Stimulated activated CD8-positive, alpha-beta memory T cell treated with anti-CD3 and anti-CD28 coated beads, Interleukin-15, amount 100 ng/mL, for 4 hours (primary cell): ENCODE data around the gene REV1.
"Not testable (repeated sequence)": the region's sequence is repeated elsewhere in the genome, so short reads cannot be mapped to it uniquely, and the experiment has no call there.

Source experiments
- DNase-seq, 2 donors: peaks; one replicate each; pipeline ENCODE4 v3.0.0-alpha.2; 2020; ENCODE audit warnings: low read depth in 2 of 2

Gene REV1

DNA sequence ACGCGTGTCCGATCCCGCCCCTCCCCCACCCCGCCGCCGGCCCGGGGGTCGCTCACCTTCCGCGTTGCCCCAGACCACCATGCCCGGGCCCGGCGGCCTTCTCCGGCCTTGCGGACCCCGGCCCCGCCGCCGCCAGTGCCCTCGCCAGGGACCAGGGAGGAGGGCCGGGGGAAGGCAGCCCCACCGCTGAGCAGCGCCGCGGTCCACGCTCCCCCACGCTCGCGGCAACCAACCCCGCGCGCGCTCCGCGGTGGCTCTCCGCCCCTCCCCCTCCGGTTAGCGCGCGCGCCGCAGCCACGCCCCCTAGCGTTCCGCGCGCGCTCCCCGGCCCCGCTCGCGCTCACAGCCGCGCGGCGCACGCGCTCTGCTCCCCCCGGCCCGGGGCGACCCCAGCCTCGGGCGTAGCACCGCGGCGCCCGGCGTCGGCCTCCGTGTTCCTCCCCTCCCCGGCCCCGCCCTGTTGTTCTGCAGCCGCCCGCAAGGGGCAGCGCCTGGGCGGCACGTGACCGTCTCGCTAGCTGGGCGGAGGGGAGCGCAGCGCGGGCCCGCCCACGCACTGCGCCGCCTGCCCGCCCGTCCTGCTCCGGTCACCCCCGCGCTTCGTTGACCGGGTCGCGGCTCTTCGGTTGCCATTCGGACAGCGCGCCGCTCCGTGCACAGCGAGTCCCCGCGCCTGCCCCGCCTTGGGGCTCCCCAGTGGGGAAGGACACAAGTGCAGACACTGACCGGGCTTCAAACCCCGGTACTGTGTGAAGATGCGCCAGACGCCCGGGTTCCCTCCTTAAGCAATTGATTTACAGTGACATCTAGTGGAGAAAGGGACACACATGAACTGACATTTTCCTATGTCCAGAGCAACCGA is at the start of gene REV1:
REV1 (minus strand) TSS at position 257 of the 862 bp plus-strand sequence. CDS start 25,042 bp downstream, outside the sequence.
- peak; percentile 83 to 90 for DNase-seq

DNA sequence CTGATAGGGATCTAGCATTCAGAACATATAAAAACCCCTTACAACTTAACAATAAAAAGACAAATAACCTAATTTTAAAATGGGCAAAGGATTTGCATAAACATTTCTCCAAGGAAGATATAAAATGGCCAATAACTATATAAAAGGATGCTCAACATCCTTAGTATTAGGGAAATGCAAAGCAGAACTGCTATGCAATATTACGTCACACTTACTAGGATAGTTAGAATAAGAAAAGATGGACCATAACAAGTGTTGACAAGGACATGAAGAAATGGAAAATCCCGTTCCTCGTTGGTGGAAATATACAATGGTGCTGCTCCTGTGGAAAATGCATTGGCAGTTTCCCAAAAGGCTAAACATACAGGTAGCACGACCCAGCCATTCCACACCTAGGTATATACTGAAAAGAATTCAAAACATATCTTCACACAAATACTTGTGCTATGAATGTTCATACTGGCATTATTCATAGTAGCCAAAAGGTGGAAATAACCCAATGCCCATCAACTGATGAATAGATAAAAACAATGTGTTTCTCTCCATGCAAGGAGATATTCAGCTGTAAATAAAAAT is 48.2 kb upstream of the REV1 start:
- no peak for DNase-seq

DNA sequence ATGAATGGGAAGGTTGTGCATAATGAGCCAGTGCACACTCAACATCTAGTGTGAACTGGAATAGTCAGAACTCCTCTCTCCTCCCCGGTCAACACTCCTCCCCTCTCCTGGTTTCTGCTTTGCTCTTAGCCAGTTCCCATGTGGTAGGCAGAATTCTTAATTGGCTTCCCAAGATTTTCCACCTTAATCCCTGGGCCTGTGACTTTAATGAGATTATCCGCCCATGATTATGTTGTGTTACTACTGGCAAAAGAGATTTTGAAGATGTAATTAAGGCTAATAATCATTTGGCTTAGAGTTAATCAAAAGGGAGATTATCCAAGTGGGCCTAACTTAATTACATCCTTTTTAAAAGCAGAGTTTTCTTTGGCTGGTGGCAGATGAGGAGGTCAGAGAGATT is 34.2 kb upstream of the REV1 start:
- no peak for DNase-seq

DNA sequence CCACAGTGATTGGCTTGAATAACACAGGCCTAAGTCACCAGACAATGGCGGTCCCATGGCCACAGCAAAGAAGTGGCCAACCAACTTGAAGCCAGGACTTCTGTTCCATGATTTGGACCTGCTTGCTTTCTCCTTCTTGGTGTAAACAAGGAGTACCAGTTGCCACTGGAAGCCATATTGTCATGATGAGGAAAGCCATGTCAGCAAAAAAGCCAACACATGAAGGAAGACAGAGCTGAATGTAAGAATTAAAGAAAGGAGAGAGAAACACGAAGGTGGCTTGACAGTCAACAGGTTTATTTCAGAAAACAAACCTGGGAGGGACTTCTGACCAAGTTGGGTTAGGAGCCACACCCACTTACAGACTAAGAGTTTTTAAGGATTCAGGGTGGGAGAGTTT is 32.3 kb upstream of the REV1 start:
- DNase-seq, result no peak

DNA sequence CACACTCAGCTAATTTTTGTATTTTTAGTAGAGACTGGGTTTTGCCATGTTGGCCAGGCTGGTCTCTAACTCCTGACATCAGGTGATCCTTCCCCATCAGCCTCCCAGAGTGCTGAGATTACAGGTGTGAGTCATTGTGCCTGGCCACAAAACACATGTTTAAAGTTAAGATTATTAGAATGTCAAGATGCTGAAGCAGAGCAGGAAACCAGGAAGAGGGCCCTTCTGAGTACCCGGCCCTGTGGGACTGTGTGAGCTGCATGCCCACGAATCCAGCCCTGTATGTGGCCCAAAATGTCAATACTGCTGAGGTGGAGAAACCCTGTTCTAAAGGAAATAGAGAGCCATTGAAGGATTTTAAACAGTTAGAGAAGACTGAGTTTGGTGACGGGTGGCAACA is 31.0 kb upstream of the REV1 start:
- no peak for DNase-seq

DNA sequence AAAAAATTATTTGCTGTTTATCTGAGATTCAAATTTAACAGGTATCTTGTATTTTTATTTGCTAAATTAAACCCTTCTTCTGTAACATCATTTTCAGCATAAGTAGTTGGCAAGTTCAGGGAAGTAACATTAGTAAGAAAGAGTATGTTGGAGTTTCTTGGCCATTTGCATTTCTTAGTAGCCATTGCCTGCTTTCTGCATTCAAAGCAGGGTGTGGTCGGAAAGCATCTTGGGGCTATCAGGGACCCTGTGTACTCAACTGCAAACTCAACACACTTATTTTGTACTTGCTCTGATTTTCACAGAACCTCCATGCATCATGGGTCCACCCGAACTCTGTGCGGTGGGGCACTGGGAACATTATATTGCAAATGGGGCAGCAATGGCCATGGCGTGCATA is 30.4 kb upstream of the REV1 start:
- no peak for DNase-seq

DNA sequence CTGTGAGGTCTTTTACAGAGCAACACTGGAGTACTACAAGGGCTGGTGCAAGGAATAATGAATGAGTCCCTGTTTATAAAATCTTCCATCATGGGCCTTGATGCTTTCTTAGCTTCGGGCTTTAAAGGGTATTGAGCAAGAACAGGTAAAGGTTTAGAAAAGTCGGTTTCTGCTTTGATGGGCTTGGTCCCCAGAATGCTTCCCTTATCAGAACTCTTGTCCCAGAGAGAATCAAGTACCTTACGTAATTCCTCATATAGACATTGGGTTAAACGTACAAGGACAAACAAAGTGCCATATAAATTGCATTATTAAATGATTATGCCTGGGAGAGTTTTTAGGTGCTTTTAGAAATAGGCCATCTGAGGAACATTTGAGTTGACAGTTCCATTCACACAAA is 24.5 kb upstream of the REV1 start:
- DNase-seq, result no peak

DNA sequence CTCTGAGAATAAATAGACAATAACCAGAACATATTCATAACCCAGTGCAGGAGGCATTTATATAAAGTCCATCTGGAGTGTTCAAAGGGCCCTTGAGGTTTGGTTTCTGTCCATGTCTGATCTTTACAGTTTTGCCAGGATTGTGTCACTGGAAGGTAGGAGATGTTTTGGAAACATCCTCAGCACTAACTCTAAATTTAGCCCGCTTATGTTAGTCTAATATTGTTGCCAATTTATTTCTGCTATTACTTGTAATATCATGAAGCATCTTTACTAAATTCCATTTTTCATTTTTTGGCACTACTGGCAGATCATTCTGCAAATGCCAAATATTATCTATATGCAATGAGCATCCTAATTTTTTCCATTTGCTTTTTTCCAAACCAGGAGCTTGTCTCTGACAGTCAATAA is 22.4 kb upstream of the REV1 start:
- DNase-seq, result no peak

DNA sequence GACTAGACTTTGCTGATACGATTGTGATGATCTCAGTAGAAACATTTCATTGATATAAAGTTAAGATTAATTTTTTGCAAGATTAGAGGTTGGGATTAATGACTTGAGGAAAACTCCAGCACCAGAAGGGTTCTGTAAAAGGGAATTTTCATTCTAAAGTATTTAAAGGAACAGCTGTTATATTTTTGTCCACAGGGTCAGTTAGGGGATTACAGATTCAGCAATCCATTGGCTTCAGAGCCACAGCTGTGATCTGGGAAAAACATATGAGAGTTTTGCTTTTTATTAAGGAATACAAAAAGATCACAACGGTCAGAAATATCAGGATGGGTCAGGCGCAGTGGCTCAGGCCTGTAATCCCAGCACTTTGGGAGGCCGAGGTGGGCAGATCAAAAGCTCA is 19.6 kb upstream of the REV1 start:
- no peak for DNase-seq

DNA sequence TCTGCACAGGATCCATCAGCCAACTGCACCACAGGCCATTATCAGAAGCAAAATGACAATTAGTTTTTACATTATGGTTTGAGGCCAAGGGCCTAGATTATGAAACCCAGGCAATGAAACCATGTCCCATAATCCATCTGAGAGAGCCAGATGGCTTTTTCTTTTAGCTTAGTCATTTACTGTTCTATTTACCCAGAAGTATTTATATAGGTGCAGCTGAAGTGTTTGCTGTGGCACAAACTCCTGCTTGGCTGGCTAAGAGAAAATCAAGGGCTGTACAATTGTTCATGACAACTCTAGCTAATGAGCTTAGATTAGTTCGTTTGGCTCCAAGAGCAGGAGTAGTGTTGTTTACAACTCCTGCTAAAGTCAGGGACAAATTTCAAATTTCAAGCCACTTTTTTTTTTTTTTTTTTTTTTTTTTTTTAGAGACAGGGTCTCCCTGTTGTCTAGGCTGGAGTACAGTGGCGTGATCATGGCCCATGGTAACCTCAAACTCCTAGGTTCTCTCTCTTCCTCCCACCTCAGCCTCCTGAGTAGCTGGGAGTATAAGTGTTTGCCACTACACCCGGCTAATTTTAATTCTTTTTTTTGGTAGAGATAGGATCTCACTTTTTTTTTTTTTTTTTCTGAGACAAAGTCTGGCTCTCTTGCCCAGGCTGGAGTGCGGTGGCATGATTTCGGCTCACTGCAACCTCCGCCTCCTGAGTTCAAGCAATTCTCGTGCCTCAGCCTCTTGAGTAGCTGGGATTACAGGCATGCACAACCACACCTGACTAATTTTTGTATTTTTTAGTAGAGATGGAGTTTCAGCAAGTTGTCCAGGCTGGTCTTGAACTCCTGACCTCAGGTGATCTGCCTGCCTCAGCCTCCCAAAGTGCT is 18.4 kb upstream of the REV1 start:
- no peak for DNase-seq

DNA sequence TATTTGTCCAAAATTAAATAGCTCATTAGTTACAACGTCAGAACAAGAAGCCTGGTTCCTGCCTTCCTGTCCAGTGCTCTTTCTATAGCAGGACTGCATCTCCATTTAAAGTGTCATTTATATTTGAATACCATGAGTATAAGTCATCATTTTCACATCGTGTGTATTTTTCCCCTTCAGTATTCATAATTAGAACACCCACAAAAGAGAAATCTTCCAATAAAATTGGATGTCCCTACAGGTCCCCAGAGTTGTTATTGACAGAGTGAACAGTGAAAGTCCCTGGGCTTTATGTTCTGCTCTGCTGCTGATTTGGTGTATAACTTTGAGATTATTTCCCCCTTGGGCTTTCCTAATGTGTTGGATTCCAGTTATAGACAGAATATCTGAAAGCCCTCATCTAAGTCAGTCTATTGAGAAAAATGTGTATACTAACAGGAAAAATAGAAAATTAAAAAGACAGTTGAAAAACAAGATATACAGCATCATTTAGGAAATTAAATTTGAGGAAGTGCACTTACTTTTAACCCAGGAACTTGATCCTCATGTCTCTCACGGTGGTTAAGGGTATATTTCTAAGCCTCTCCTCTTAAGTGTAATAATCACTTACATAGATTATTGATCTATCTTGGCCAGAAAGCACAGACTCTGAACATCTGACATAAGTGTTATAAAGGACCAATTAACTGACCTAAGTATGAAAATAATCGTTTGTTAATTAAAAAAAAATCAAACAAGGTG is 15.2 kb upstream of the REV1 start:
- no peak for DNase-seq

DNA sequence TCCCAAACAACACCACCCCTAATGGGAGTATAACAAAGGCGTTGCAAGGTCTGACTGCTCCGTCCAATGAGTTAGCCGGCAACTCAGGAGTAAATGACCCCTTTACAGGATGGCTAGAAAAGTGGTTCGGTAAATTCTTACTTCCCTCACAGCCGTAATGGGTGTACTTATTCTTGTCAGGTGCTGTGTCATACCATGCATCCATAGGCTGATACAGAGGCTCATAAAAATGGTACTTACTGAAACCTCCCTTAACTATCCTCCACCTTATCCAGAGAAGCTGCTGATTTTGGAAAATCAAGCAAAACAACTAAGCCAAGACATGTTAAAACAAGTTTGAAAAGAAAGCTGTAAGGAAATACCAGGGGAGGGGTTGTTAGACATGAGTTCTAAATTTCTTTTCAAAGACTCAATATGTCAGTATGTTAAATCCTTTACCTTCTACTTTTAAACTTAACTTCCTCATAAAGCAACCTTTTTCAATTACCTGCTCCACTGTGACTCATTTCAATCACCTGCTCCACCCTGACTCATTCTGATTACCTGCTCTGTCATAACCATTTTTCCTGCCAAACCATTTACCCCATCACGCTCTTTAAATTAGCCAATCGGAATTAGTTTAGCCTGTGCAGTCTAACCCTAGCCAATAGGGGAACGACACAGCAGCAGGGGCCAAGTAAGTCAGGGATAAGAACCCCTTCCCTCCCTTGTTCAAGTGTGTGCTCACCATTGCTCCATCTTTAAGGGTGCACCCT is 14.0 kb upstream of the REV1 start:
- not testable (repeated sequence) for DNase-seq

DNA sequence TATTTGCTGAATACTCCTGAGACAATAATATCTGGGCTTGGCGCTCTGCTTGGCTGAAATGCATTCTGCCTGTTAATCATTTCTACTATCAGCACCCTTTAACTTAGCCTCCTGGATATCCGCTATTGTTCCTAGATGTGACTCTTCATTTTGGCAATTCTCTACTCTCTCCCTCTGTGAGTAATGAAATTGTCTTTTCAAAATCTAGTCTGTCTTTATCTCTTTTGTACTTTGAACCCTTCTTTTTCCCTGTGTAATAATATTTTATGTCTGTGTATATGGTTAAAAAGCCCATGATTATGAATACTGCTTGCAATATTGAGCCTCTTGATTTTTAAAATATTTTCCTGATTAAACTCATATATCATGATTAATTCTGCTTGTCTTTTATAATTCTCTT is 6.2 kb upstream of the REV1 start:
- no peak for DNase-seq

DNA sequence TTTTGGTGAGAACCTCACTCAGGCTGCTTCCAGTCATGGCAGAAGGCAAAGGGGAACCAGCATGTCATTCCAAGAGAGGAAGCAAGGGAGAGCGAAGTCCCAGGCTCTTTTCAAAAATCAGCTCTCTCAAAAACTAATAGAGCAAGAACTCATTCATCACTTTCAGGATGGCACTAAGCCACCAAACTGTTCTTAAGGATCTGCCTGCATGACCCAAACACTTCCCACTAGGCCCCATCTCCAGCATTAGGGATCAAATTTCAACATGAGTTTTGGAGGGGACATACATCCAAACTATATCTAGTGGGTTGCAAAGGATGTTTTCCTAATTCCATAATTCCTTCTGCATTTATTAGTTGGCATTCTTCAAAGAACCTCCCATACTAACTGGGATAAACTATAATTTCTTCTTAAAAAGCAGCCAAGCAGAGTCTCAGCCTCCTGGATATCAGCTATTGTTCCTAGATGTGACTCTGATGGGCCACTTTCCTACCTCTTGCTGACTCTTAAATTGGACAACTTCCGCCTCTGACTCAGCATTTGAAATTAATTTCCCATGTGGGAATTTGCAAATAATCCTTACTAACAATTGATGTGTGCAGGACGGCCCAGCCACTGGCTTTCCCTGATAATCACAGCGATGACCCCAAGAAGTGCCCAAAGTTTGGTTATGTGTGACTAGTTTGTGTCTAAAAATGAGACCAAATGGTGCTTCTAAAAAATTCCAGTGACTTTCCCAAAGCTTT is 5.5 kb upstream of the REV1 start:
- no peak for DNase-seq

DNA sequence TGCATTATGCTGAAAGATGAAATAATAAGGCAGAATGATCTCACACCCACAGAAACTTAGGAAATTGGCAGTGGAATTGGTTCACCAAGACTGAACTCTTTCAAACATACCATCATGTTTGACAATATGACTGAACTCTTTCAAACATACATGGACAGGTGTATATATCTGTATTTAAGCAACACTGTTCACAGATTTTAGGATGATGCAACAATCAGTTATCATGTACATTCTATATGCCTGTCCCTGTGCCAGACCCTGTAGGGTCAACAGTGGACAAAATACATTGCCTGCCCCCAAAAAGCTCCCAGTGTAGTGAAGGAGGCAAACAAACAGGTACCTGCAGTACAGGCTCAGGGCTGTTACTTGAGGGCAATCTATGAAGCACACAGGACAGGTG is 2.9 kb upstream of the REV1 start:
- DNase-seq, result no peak

DNA sequence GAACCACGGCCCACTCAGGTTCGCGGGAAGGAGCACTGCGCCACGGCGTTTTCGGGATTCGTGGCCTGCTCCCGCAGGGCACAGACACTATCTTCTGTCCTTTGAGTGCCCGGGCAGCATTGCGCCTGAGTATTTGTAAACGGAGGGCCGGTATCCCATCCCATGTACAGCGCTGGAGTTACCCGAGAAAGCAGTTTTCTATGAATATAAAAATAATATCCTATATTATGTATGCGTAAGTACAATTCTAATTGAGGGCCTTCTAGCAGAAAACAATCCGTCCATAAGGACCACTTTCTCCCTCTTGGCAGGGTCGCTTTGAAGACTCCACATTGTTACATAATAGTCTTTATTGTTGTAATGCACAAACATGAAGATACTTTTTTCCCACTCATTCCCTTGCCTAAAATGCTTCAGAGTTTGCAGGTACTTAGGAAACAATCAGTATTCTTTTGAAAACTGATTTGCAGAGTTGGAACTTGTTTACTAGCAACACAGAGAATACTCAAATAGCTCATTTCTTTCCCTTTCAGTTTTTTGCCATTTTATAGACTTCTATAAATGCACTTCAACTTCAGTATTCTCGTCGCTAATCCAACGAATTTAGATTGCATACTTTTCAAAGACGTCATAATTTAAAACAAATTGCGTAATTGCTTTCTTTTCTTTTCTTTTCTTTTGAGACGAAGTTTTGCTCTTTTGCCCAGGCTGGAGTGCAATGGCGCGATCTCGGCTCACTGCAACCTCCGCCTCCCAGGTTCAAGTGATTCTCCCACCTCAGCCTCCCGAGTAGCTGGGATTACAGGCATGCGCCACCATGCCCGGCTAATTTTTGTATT is 1.0 kb upstream of the REV1 start:
- no peak for DNase-seq

DNA sequence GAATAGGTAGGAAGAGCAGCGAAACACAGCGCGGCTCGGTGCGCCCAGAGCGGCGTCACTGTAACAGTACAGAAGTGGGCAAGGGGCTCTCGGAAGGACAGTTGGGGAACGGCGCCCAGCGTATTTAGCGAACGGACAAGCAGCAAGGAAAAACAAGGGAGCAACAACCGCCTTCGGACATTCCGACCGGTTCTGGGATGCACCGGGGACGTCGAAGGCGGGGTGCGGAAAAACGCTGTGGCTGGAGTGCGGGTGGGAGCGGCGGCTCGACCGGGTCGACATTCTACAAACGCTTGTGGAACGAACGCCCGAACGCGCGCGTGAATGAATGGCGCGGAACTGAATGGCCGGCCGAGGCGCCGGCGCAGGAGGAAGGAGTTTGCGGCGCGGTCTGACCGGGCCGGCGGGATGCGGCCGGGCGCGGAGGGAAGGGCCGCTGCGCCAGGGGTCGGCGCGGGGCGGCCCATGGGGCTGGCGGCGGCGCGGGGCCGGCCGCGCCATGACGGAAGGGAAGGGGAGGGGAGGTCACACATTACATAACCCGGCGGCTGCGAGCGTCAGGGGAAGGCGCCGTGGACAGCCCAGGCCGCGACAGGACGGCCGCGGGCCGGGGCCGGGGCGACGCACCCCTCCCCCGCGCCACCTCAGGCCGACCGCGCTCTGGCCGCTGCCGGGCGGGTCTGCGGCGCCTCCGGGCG is 605 bp downstream of the REV1 start:
- peak in 1 of 2 donors; percentile 3 for DNase-seq

DNA sequence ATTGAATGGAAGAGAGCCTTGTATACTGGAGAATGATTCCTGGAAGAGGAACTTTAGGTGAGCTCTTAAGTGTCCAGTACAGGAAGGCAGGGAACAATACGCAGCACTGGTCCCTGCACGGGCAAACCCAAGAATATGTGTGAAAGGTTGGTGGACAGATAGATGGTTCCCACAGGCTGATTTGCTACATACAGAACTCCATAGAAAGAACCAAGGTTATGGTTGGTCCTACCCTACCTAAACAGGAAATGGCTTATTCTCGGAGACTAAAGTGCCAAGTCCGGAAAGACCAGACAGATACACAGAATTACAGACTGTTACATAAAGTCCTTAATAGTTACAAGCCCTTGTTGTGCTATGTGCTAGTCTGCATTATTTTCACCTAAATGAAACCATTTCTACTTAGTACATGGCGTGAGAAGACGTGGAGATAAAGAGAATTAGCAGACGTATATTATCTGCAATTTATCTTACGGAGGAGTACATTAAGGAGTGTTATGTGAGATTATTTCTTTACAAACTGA is 1.2 kb downstream of the REV1 start:
- no peak for DNase-seq

DNA sequence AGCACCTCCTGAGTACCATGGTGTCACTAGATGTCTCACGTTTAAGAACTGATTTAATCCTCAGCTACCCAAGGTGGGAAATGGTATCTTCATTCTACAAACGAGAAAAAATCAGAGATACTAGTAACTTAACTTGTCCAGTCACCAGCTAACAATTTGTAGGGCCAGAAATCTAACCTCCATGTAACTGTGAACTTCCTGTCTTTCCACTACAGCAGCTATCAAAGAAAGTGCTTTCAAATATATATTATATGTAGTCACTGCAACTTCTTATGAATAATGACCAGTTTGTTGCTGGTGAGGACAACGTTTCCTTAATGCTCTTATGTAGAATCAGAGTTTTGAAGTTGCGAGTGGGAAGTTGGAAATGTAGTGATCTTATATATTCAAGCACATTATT is 1.9 kb downstream of the REV1 start:
- no peak for DNase-seq
